Nucleus accumbens (tissue), 56 donors: ENCODE data around the gene MACROD2.

Experiments
- DNase-seq, 56 donors: peaks; one replicate each; lab custom pipeline; 2025; lab: John Stamatoyannopoulos, UW

MACROD2 gene

GRCh38 chr20:15205719-15206118 is 1210.4 kb downstream of the MACROD2 start:
- DNase-seq = no peak

- no peak for DNase-seq
Observed at GRCh38 chr20:15209537-15209936, 1214.2 kb downstream of the MACROD2 start.

GRCh38 chr20:15214051-15214450 is 1218.7 kb downstream of the MACROD2 start:
- no peak for DNase-seq

GRCh38 chr20:15220009-15220656 is 1224.8 kb downstream of the MACROD2 start:
- DNase-seq = no peak

GRCh38 chr20:15220778-15221565 is 1225.7 kb downstream of the MACROD2 start:
- no peak for DNase-seq

- no peak for DNase-seq
Observed at GRCh38 chr20:15222502-15223330, 1227.4 kb downstream of the MACROD2 start.

- no peak for DNase-seq
Observed at GRCh38 chr20:15224199-15224598, 1228.9 kb downstream of the MACROD2 start.

- DNase-seq = no peak
Observed at GRCh38 chr20:15227102-15227501, 1231.8 kb downstream of the MACROD2 start.

GRCh38 chr20:15232243-15232642 is 1236.9 kb downstream of the MACROD2 start:
- no peak for DNase-seq

GRCh38 chr20:15235471-15236198 is 1240.3 kb downstream of the MACROD2 start:
- peak in 1 of 56 donors; percentile 2 for DNase-seq

- no peak for DNase-seq
Observed at GRCh38 chr20:15236812-15237211, 1241.5 kb downstream of the MACROD2 start.

- DNase-seq = no peak
Observed at GRCh38 chr20:15239542-15240206, 1244.4 kb downstream of the MACROD2 start.

- DNase-seq = no peak
Observed at GRCh38 chr20:15240801-15241200, 1245.5 kb downstream of the MACROD2 start.

- DNase-seq = no peak
Observed at GRCh38 chr20:15241681-15242080, 1246.4 kb downstream of the MACROD2 start.

- DNase-seq = no peak
Observed at GRCh38 chr20:15242773-15243172, 1247.5 kb downstream of the MACROD2 start.

GRCh38 chr20:15245896-15246295 is 1250.6 kb downstream of the MACROD2 start:
- no peak for DNase-seq

- DNase-seq = no peak
Observed at GRCh38 chr20:15248618-15249395, 1253.5 kb downstream of the MACROD2 start.

- no peak for DNase-seq
Observed at GRCh38 chr20:15251171-15251570, 1255.9 kb downstream of the MACROD2 start.

- no peak for DNase-seq
Observed at GRCh38 chr20:15252304-15252703, 1257.0 kb downstream of the MACROD2 start.
